Muscle of arm (tissue), 12 donors: ENCODE results near the gene SLC16A6. TPM values are rescaled to one million over a fixed set of nuclear protein-coding genes. Genes with fewer than 3 reads are reported as not detected.
A peak's percentile ranks its signal among the peaks of the same experiment; 100 is the strongest.
"Not testable (repeated sequence)": the region's sequence is repeated elsewhere in the genome, so short reads cannot be mapped to it uniquely, and the experiment has no call there.

Source experiments
- DNase-seq: peaks from one replicate; pipeline ENCODE4 v3.0.0-alpha.2; 2013
- polyA plus RNA-seq, 12 donors: library from polyadenylated mRNA; unstranded; fragments of 120-200 nt; gene quantifications; one replicate each; pipeline ENCODE4 v1.2.1, GENCODE V29; 2013; ENCODE audit not compliant: insufficient read length in 12 of 12

SLC16A6 gene
- polyA plus RNA-seq, 12 donors = 0.41 to 1.5 (median 0.62) TPM; not detected in 2

DNA sequence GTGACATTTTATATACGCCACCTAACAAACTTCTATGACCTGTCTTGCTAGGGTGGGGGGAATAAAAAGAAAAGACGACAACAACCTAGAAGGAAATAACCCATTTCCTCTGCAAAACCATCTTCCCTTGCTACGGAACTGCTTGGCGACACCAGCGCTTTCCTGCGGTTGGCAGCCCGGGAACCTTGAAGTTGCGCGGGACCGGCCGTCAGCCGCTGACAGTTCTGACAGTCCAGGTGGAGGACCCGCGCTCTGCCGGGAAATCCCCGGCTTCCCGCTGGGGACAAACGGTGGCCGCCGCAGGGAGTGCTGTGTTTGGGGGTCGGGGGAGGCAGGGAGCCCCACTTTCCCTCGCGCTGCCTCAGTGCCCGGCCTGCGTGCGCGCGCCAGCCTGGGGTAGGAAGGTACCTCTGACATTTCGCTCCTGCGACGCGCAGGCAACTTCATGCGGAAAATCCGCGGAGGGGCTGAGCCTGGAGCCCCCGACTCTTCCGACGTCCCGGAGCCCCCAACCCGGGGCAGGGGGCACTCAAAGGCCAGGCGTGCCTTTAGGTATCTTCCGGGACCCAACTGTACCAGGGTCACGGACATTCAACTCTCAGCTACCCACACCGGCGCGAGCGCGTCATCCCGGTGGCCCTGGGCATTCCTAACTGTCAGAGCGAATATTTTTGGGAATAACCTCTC, 516 bp downstream of the SLC16A6 start:
- DNase-seq = no peak

DNA sequence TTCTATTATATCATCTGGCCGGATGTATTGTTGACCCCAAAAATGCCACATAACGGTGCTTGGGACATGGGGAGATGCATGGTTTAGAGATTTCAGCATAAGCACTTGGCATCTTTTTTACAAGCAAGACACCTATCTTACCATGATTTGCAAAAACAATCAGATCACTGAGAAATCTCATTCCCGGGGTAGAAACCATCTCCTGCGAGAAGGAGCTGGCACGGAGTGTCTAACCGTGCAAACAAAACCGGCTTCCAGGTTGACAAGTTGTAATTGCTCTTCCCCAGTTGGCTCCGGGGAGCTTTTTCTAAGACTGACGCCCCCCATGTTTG, 1.0 kb downstream of the SLC16A6 start:
- no peak for DNase-seq

DNA sequence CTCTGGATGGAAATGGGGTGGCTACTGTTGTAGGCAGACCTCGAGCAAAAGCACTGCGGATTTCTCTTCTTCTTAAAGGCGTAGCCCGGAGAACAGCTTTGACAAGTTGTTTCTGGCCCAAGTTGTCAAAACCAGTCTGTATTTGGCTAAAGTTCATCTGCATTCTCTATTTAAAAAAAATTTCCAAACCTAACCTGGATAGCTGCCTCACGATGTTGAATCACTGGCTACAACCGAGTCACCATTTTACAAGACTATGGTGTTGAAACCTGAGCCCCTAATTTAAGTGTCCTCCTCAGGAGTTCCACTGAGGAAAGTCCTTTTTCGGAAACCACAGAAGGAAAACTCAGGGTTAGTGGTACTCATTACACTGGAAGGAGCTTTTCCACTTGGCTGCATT, 1.5 kb downstream of the SLC16A6 start:
- DNase-seq = no peak

DNA sequence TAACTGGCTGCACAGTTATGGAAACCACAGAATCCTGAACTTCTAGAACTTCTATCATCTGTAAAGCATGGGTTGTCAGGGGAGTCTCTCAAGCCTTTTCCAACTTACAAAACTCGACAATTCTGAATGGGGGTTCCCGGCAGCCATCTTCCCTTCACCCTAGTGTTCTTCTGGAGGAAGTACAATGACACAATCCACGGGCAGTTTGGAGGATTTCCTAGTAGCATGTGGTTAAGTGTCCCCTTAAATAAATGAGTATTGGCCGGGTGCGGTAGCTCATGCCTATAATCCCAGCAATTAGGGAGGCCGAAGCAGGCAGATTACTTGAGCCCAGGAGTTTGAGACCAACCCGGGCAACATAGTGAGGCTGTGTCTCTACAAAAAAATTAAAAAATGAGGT, 2.1 kb downstream of the SLC16A6 start:
- DNase-seq = no peak

DNA sequence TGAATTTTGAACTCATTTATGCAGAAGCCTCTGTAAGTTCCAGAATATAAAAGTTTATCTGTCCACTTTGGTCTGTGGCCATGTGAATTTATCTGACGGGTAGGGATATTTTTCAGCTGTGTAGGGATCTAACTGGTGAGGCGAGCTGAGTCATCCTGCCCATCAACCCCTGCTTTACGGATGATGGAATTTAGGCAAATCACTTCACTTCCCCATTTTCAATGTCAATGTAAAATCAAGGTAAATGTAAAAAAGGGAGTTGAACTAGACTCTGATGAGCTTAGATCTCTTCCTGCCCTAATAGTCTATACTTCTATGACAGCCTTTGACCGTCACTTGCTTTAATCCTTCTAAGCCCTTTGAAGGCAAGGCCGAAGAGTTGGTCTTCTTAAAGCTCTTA, 2.6 kb downstream of the SLC16A6 start:
- no peak for DNase-seq

DNA sequence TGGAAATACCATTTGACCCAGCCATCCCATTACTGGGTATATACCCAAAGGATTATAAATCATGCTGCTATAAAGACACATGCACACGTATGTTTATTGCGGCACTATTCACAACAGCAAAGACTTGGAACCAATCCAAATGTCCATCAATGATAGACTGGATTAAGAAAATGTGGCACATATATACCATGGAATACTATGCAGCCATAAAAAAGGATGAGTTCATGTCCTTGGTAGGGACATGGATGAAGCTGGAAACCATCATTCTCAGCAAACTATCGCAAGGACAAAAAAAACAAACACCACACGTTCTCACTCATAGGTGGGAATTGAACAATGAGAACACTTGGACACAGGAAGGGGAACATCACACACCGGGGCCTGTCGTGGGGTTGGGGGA, 9.0 kb downstream of the SLC16A6 start:
- DNase-seq = not testable (repeated sequence)

DNA sequence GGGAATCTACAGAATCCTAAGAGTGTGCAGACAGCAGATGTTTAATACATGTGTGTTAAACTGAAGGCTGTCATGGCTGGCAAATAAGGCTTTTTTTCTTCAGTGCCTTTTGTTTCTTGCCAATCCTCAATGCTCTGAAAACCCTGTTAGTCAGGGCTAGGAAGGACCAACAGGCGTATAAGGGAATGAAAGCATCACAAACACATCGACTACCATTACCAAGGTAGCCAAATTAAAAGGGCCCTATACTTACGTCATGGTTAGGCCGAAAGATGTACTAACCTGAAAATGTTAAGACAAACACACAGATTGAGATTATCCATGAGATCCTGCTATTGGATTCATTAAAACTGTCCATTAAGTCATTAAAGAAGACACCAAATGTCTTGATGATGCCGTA, 13.1 kb downstream of the SLC16A6 start:
- DNase-seq = no peak

DNA sequence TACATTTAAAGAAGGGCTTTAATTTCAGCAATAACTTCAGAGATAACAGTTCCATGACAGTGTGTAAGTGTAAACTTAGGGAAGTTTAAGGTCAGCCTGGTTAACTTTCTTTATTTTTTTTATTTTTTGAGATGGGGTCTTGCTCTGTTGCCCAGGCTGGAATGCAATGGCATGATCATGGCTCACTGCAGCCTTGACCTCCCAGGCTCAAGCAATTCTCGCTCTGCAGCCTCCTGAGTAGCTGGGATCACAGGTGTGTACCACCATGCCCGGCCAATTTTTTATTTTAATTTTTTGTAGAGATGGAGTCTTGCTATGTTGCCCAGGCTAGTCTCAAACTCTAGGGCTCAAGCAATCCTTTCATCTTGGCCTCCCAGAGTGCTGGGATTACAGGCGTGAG, 14.6 kb downstream of the SLC16A6 start:
- DNase-seq = not testable (repeated sequence)

DNA sequence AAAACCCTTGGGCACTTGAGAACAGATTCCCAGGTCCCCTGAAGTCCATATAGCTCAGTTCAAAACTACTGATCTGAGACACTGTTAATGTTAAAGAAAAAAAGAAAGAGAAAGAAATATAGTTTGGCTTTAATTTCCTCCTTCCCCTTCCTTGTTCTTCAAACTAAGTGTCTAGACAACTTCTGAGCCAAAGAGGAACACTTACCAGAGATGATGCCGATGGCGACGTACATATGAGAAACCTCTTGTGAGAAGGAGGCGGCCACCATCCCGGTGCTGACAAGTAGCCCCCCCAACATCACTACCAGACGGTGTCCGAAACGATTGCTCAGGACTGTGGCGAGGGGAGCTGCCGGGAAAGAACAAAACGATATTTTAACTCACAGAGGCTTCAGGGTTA, 17.2 kb downstream of the SLC16A6 start:
- no peak for DNase-seq

DNA sequence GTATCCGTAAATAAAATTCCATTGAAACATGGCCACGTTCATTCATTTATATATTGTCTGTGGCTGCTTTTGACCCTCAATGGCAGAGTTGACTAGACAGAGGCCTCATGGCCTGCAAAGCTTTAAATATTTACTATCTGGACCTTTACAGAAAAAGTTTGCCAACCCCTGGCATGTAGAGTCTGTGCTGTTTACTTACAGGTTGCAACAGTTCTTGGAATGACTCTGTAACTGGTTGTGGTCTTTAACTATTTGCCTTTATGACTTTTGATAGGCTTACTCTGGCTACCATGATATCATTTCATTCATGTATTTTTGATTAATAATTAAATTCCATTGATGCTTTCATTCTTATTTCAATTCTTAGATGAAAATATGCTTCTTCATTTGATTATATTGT, 25.1 kb downstream of the SLC16A6 start:
- DNase-seq = not testable (repeated sequence)

DNA sequence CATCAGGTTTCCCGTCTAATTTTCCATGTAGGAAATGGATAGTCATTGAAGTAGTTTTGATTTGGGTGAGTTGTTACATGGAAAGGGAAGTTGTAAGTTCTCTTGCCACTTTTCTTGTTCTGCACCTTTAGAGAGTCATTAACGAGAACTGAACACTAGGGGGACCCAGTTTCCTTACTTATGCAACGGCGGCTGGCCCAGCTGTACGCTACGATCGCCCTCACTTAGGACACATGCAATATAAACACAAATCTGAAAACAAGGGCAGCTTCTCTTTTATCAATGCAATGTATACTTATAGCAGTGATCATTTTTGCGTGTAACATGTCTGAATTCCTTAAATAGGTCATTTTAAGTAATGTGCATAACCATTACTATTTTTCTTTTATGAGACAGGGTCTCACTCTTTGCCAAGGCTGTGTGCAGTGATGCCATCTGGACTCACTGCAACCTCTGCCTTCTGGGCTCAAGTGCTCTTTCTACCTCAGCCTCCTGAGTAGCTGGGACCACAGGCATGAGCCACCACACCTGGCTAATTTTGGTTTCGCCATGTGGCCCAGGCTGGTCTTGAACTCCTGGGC, 27.7 kb downstream of the SLC16A6 start:
- peak; percentile 35 for DNase-seq

DNA sequence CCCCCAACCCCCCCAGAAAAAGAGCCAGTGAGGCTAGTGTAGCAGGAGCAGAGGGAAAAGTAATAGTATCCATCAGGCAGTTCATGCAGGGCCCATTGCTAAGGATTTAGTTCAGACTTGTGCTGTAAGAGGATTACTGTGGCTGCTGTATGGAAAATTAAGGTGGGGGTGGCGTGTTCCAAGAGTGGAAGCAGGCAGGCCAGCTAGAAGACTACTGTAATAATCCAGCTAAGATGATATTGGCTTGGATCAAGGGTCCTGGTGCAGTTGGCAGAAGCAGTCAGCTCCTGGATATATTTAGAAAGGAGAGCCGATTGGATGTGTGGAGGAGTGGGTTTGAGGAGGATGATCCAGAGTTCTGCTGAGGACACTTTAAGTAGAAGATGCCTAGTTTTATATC, 28.5 kb downstream of the SLC16A6 start:
- DNase-seq = not testable (repeated sequence)

DNA sequence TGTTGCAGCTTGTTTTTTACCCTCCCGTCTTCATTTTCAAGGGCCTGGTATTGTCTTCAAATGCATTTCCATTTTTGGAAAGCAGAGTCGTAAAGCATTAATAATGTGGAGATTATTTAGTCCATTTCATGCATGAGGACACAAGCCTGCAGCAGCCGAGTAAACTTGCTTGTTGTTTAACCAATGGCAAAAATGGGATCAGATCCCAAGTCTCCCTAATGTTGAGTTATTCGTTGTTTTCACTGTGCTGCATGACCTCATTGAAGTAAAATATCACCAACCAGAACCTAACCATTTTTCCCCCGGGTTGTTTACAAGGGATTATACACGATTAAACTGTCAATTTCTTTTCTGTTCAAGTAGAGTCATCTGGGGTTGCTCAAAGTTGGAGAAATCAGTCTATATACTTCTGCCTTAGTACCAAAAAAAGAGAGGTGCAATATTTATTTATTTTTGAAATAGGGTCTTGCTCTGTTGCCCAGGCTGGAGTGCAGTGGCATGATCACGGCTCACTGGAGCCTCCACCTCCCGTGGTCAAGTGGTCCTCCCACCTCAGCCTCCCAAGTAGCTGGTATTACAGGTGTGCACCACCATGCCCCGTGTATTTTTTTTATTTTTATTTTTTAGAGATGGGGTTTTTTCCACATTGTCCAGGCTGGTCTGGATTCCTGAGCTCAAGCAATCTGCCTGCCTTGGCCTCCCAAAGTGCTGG, 30.7 kb downstream of the SLC16A6 start:
- no peak for DNase-seq

DNA sequence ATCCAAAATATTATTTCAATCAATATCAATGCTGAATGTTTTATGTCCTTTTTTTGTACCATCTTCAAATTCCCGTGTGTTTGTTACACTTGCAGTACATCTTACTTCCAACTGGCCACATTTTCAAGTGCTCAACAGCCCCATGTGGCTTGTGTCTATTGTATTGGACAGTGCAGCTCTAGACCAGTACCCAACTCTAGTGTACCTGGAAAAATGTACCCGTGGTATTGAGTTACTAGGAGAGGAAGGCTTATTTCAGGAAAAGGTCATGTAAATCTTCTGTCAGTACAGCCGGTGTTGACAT, 31.3 kb downstream of the SLC16A6 start:
- DNase-seq = not testable (repeated sequence)

DNA sequence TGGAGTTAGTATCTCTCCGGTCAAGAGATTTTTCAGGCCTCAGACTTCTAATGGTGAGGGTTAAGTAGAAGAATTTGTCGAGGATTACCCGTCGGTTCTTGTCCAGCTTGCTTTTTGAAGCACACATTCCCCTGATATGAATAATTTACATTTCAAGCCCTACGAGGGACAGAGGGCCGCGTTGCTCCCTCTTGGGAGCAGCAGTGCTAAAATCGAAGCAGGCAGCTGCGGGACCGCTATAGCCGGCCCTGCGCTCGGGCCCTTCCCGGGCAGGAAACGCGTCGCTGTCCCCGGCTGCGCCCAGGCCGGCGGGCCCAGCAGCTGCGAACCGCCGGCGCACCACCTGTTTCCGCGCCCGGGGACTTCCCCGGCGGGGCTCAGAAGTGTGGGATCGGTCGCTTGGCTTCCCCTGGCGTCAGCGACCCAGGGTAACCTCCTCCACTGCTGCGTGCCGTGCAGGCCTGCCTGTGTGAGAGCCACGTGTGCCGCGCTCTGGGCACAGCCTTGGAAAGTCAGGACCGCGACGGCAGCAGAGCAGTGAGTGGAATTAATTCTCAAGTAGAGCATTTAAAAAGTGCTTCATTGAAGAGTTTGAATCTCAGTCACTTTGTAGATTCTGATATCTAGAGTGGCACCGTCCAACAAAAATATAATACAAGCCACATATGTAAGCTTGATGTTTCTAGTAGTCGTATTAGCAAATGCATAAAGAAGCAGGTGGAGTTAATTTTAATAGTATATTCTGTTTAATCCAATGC, 31.9 kb downstream of the SLC16A6 start:
- DNase-seq = not testable (repeated sequence)

DNA sequence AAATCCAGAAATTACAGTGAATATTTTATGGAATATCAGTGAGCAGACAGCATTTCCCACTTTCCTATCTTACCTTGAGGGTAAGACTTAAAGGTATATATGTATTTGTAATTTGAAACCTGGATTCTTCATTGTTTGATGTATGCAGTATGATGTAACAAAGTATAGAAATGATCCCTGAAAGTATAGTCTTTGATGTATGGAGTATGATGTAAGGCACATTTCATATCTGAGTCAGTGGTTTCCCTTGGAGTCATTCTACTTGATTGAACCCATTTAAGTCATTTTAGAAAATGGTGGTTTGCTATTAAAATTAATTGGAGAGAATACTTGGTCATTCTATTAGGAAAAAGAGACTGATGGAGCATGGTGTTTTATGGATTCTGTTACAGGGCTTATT, 33.0 kb downstream of the SLC16A6 start:
- DNase-seq = no peak

DNA sequence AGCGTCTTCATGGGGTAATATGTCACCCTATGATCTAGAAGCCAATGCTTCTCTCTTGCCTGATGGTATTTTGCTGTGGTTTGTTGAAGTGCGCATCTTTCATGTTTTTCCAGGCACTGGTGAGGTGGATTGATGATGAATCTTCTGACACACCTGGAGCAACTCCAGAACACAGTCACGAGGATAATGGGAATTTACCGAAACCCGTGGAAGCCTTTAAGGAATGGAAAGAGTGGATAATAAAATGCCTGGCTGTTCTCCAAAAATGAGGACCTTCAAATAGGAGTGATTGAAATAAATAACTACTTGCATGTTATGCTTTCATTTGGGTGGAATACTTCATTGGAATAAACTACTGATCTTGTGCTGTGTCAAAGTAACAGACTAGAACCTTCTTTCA, 34.2 kb downstream of the SLC16A6 start:
- DNase-seq = not testable (repeated sequence)

DNA sequence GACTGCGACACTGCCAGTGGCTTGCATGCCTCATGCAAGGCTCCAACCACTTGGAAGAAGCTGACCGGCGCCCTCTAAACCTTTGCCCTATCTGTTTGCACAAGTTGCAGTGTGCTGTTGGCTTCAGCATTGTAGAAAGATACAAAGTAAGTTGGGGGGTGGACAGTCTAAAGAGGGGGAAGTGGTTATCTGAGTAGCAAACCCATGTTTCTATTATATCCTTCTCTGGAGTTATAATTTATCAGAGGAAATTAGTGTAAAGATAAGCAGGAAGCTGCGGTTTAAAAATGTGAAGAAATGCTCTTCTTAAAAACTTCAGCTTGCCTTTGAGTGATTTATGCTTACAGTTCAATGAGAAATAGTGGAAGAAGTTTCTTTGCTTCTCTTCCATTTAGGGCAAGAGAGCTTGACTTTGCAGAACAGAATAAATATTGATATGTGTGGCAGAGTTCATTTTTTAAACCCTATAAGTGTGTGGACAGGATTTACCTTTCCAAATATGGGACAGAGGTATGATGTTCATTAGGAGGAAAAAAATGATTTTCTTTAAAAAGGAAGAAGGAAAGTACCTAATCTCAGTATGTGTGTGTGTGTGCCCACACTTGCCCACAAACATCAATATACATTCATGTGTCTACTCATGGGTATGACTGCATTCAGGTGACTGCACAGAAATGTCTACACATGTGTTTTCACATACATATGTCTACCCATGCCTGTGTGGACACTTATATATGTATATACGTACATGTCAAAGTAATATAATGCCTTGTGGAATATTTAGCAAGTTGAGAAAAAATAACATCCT, 35.0 kb downstream of the SLC16A6 start:
- DNase-seq = no peak

DNA sequence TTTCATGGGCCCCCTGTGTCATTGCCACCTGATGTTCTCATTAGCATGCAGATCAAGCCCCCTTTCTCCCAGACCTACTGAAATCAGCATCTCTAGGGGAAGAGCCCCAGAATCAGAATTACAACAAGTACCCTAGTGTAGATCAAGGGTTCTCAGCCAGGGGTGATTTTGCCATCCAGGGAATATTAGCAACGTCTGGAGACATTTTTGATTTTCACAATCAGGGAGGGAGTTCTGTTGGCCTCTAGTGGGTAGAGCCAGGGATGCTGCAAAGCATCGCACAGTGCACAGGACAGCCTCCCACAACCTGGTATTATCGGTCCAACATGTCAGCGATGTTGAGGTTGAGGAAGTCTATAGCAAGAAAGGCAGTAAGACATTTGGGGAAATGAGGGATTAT, 35.8 kb downstream of the SLC16A6 start:
- no peak for DNase-seq

DNA sequence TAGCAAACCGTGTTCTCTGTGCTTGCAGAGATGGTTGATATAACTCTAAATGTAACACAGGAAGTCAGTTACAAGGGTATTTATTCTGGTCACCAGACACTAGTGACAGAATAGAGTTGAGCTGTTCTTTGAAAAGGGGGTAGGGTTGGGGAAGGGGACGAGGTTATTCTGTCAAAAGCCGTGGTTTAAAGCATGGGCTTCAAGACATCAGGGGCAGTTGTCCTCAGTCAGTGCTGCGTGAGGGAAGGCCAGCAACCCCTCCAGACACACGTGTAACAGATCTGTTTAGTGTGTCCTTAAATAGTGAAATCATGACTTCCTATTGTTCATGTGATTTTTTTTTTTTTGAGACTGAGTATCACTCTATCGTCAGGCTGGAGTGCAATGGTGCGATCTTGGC, 37.5 kb downstream of the SLC16A6 start:
- not testable (repeated sequence) for DNase-seq

DNA sequence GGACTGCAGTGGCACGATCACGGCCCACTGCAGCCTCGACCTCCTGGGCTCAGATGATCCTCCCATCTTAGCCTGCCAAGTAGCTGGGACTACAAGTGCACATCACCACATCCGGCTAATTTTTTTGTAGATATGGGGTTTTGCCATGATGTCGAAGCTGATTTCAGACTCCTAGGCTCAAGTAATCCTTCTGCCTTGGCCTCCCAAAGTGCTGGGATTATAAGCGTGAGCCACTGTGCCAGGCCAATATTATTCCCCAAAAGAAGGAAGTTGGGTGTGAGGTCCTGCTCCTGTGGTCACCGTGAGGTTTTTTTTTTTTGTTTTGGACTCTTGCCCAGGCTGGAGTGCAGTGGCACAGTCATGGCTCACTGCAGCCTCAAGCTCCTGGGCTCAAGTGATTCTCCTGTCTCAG, 41.6 kb downstream of the SLC16A6 start:
- DNase-seq = no peak

DNA sequence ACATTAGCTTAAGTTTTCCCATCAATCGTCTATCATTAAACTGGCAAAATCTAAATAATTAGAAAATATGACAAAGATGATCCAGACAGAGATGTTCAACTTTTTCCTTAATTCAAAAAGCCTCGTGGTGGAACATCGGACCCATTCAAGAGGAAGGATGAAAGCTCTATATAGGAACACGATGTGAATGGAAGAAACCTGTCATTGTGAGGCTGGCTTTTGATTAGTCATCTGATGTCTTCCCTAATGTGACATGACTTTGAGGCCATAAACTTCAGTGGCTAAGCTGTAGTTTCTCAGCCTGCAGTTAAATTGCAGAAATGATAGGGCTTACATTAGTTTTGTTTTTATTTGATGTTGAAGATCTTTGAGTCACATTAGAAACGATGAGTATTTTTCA, 42.0 kb downstream of the SLC16A6 start:
- DNase-seq = no peak
